Right hindlimb (tissue), 1 donor: ENCODE measurements around the gene GALNT17.

ENCODE experiments used
- DNase-seq: peaks from one replicate; pipeline ENCODE4 v3.0.0-alpha.2; 2018

Gene GALNT17

DNA sequence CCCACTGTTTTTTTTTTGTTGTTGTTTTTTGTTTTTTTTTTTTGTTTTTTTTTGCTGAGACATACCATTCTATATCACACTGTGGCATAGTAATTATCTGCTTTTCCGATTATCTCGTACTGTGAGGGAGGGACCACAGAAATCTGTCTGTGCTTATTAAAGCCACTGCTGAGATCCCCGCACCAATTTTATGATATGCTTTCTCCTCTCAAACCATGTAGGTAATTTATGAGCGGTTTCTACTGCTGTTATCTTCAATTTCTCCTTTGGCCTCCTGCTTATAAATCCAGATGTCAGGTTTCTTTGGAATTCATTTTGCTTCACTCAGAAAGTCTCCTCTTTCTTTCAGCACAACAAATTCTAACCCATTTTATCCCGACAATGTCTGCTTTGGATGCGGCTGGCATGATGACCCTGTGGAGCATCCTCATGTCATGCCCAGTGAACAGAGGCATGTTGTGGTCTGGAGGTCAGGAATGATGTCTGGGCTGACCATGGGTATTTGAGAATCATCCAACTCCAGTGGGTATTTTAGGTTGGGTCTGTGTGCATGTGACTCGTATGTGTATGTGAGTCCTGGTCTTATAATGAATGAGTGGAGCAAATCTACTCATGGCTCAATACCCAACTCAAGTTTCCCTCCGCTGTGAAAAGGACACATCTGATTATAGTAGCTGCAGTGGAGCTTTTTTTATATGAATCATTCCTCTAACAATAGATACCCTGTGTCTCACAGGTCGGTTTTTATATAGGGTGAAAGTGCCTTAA is 213.4 kb downstream of the GALNT17 start:
- DNase-seq: no peak

DNA sequence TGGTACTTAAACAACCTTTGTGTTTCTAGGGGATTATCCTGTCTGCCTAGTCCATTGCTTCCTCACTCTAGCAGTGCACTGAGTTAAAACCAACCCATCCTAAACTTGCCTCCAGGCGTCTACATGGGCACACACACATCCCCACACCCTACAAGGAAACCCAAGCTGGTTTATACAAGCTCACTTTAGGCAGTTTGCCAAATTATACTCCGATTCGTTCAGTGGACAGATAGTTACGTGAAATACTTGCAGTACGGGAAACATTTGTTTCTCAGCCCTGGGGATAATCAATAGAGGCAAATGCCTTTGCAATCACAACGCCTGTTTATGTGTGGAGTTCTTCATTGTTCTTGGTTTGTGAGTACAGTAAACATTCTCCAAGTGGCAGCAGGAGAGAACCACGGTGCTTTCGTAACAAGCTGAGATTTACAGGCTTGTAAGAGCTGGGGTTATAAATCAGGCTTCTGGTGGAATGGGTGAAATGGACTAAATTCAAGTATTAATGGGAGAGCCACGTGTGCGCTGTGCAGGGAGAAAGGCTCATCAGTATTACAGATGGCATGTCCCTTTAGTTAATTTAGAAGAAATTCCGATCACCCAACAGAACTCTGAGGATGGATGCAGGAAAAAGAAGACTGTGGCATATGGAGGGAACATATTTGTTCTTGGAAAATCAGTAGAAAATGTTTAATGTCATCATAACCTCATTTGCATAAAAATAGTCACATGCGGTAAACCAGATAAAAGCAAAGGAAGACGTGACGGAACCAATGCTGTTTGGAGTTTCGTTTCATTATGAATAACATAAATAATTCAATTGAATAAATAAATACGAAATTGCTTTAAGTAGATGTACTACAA is 217.1 kb downstream of the GALNT17 start:
- DNase-seq: no peak

- DNase-seq: no peak
Observed at GRCh38 chr7:71349682-71350481, 217.9 kb downstream of the GALNT17 start.

GRCh38 chr7:71350680-71351079 is 218.7 kb downstream of the GALNT17 start:
- DNase-seq: no peak

DNA sequence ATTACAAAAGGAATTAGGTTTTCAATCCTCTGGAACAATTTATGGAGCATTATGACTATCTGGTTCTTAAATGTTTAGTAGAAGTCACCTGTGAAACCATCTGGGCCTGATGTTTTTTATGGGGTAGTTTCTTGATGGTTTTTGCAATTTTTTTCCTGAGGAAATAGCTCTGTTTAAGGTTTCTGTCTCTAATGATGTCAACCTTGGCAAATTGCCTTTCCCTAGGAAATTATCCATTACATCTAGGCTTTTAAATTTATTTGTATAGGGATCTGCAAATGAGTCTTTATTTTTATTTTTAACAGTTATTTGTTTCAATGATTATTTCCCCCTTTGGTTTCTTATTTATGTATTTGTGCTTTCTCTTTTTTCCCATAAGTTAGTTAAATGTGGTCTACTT is 222.8 kb downstream of the GALNT17 start:
- DNase-seq: no peak

DNA sequence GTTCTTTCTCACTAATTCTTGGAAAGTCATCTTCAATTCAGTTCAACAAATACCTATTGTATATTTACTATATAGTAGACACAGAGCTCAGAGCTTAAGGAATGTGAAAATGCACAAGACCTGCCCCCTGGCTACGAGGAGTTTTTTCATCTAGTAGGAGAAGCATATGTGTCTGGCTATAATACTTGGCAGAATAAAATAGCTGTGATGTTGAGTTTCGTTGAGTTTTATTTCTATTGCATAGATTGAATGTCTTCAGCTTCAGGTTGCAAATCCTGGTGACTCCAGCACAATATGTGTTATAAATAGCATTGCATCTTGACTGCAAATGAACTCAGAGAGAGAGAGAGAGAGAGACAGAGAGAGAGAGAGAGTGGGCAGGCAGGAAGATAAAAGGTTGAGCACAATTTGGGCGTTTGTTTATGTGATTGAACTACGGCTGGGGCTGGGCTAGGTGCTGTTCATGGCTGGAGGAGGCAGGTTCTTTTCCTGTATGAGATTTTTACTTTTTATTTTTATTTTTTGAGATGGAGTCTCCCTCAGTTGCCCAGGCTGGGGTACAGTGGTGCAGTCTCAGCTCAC is 229.6 kb downstream of the GALNT17 start:
- DNase-seq: no peak

DNA sequence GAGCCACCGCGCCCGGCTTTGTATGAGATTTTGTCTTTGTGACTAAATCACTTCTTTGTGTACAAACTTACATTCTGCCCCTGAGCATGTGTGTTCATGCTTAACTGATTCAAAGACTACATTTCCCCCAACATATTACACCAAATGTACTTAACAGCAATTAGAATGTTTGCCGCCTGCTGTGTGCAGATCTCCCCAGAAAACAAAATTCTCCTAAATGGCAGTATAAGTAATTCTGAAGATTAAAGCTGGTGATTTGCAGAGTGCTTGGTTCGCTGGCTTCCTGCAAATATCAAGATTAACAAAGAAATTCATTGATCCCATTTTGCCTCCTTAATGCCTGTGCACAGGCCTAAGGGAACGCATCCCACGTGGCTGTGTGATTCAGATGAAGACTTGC is 230.3 kb downstream of the GALNT17 start:
- DNase-seq: no peak

GRCh38 chr7:71363223-71363622 is 231.3 kb downstream of the GALNT17 start:
- no peak for DNase-seq

- no peak for DNase-seq
Observed at GRCh38 chr7:71363627-71364026, 231.7 kb downstream of the GALNT17 start.

GRCh38 chr7:71364551-71364950 is 232.6 kb downstream of the GALNT17 start:
- no peak for DNase-seq

GRCh38 chr7:71372991-71373390 is 241.0 kb downstream of the GALNT17 start:
- no peak for DNase-seq

DNA sequence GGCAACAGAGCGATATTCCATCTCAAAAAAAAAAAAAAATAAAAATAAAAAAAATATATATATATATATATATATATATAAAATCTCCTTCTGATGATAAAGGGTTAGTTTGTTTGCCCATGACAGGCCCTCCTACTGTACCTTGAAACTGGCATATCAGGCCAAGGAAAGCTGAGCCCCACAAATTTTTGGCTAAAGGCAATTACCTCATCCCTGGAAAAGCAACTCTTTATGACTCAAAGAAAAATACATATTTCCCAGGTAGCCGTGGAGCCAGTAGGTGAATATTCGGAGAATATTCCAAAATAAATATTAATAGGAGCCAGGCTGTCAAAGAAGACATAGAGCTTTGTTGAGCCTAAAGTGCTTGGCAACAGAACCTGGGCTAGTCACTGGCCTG is 245.1 kb downstream of the GALNT17 start:
- no peak for DNase-seq

DNA sequence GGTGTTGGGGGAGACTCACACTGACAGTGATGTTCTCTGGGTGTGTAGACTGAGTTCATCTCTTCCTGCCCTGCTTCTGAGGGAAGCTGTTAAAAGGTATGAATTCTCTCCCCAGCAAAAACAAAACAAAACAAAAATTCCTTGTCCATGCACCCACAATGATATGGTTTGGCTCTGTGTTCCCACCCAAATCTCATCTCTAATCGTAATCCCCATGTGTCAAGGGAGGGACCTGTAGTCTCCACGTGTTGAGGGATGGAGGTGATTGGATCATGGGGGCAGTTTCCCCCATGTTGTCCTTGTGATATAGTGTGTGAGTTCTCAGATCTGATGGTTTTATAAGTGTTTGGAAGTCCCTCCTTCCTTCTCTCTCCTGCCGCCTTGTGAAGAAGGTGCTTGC is 245.5 kb downstream of the GALNT17 start:
- DNase-seq: no peak

- no peak for DNase-seq
Observed at GRCh38 chr7:71384094-71384493, 252.2 kb downstream of the GALNT17 start.

- no peak for DNase-seq
Observed at GRCh38 chr7:71385330-71385729, 253.4 kb downstream of the GALNT17 start.

GRCh38 chr7:71386152-71386785 is 254.3 kb downstream of the GALNT17 start:
- DNase-seq: no peak

DNA sequence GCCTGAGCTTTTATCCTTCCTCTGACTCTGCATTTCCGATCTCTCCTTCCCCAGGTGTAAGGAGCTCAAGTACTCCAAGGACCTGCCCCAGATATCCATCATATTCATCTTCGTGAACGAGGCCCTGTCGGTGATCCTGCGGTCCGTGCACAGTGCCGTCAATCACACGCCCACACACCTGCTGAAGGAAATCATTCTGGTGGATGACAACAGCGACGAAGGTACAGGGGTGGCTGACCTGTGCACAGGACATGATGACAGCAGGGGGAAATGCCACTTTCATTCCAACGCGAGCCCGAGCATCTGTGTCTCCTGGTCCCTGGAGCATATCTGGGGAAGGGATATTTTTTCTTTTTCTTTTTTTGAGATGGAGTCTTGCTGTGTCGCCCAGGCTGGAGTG is 256.2 kb downstream of the GALNT17 start:
- DNase-seq: no peak

GRCh38 chr7:71389976-71390375 is 258.0 kb downstream of the GALNT17 start:
- no peak for DNase-seq

DNA sequence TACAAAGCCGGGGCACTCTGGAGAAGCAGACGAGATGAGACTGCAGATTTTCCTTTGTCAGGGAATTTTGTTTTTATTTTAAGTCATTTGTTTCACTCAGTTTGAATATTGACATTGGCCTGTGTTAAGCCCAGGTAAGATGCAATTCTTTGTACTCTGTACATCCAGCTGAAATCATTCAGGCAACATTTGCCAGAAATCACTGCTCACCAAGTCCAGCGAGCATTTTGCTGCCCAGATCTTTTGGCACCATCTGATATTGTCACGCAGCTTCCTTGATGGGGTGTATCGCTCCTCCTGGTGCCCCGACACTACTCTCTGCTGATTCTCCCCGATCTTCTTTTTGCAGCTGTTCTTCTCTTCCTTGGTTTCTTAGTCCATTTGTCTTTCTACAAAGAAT is 261.7 kb downstream of the GALNT17 start:
- no peak for DNase-seq

DNA sequence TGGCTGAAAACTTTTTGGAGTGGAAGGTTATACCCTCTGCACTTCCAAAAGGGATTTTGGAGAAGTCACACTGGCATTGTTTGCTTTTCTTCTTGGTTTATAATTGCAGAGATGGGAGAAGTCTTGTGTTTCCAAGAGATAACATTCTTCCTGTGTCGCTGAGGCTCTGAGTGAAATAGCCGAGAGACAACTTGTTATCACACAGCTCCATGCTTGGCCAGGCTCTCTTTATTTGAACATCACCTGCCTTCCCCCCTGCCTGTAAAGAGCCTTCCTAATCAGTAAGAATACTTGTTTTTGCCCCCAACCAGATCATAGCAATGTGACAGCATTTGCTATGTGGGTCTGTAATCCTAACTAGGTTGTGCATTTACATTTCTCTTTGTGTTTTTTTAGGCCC is 270.7 kb downstream of the GALNT17 start:
- DNase-seq: no peak

DNA sequence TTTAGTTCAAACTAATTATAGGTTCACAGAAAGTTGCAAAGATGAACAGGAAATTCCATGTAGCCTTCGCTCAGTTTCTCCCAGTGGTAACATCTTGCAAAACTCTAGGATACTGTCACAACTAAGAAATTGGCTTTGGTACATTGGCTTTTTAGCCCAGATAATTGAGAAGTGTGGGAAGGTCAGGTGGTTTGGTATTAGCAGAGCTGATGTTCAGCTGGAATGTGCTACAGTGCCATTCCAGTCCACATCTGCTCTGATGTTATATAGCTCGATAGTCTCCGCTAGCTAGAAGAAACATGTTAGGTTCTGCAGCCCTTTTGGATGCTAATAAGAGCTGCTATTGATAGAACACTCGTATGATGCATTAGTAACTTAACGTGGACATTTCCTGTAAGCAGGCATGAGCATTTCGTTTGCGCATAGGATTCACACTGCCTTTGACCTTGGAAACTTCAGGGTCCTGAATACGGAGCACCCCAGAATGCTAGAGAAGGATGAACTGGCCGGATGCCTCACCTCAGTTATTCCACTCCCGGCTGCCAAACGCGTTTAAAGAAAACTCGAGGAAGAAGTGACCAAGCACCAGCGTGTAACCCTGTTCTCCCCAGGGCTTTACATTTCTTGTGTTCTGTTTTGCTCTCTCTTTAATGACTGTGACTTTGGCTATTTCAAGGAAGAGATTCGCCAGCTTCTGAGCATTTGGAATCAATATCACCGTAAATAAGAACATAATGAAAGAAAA is 271.4 kb downstream of the GALNT17 start:
- peak; percentile 28 for DNase-seq
